NCI-H1436 treated with DMSO at 0.1 percent for 48 hours (cell line): ENCODE data around the gene ZNF181.
A peak's percentile ranks its signal among the peaks of the same experiment; 100 is the strongest.

Experiments
- DNase-seq: peaks from one replicate; lab custom pipeline; 2025; lab: John Stamatoyannopoulos, UW

ZNF181 gene

DNA sequence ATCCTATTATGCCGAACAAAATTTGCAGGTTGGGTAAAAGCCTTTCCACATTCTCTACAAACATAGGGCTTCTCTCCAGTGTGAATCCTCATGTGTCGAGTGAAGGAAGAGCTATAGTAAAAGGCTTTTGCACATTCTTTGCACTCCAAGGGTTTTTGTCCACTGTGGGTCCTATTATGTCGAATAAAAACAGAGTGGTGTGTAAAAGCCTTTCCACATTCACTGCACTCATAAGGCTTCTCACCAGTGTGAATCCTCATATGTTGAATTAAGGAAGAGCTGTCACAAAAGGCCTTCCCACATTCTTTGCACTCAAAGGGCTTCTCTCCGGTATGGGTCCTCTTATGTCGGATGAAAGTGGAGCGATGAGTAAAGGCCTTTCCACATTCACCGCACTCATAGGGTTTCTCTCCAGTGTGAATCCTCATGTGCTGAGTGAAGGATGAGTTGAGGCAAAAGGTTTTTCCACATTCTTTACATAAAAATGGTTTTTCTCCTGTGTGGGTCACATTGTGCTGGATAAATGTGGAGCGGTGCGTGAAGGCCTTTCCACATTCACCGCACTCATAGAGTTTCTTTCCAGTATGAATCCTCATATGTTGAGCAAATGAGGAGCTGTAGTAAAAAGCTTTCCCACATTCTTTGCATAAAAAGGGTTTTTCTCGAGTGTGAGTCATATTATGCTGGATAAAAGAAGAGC, 25.3 kb downstream of the ZNF181 start:
- no peak for DNase-seq

DNA sequence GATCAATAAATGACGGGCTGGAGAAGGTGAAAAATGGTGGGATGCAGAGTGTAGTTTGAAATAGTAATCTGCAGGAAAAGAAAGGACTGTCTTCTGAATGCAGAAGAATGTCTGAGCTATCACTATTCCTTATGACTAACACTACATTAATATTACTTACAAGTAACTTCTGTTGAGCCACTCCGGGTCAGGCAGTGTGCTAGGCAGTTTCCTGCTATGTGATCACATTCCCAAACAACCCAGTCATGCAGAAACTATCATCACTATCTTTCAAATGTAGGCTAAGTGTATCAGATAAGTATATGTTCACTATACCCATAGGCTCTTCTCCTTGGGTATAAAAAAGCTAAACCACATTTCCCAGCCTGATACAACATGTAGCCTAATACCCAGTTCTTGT, 32.3 kb downstream of the ZNF181 start:
- DNase-seq: no peak

DNA sequence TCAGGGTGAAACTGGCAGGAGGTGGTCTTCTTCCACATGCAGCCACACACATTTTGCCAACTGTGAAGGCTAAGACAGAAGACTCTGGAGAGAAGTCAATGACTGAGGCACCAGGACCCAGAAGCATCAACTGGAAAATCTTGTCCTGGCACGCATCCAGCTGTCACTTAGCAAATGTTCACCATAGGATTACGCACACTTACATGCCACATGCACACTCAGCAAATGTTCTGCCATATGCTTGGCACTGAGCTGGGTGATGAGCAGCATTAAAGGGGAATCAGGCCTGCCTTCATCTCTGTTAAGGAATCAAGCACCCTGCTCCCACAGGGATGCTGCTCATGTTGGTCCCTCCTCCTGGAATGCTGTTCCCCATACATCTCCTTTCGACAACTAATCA, 33.9 kb downstream of the ZNF181 start:
- DNase-seq: no peak

DNA sequence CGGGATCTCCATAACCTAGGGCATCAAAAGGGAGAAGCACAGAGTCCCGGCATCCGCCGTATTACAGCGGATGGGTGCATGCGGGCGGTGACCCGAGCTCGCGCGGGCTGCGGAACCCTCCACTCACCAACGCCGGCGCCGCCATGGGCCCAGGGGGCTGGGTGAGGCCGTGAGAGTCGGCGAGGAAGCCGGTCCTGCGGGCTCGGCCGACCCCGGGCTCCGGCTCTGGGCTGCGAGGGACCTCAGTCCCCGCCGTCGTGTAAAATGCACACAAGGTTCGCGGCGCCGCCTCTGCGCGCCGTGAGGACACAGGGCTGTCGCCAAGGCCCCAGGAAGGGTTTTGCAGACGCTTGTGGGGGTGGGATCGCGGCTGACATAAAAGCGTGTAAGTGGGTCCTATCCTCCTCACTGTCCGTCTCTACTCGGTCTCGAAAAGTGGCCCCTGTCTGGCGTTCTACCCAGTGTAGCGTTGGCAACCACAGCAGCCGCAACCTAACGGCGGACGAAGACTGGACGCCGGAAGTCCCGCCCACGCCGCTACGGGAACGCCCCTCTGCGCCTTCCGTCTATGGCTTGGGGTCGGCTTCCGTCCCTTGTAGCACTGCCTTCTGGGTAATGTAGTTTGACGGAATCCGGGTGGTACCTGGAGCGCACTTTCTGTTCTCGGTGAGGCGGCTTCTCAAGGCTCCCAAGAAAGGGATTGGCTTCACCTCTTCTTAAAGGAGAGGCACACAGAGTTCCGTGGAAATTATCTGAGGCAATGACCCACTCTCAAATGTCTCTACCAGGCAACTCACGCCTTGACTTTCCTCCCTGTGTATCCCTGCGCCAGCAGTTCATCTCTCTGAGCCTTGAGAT, 38.9 kb downstream of the ZNF181 start, which contains the start of gene ZNF599:
Gene ZNF599, minus strand, starts transcription at position 519 of the 858 bp plus-strand sequence. Its CDS starts 374 bp downstream, at position 145.
- peak; percentile 46 for DNase-seq

DNA sequence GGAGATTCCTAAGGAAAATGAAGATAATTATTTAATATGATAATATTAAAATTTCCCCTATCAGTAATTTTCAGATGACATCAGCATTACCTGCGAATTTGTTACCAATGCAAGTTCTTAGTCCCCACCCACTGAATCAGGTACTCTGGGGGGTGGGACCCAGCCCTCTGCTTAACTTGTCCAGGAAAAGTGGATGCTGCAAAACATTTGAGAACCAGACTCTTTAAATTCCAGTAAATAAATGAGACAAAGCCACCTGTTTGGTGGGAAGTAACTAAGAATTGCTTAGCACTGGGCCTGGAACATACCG, 39.5 kb downstream of the ZNF181 start:
- no peak for DNase-seq

DNA sequence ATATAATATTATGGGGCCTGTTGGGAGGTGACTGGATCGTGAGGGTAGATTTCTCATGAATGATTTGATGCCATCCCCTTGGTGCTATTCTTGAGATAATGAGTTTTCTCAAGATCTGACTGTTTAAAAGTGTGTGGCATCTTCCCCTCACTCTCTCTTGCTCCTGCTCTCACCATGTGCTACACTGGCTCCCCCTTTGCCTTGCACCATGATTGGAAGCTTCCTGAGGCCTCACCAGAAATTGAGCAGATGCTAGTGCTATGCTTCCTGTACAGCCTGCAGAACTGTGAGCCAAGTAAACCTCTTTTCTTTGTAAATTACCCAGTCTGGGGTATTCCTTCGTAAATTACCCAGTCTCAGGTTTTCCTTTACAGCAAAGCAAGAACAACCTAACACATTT, 40.8 kb downstream of the ZNF181 start:
- DNase-seq: no peak

DNA sequence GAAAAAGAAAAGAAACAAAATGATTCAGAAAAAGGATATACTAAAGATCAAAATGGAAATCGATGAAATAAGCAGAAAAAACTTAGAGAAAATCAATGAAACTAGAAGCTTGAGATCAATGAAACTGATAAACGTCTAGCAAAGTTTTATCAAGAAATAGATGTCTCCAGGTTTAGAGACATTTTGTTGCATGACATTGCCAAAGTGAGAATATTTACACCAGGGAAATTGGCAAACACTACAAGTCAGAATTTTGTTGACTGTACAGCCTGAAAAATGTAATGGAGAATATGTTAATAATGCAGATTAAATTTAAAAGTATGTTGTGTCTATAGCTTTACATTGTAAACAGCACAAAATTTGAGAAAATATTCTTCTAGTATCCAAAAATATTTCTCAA, 44.3 kb downstream of the ZNF181 start:
- DNase-seq: no peak

DNA sequence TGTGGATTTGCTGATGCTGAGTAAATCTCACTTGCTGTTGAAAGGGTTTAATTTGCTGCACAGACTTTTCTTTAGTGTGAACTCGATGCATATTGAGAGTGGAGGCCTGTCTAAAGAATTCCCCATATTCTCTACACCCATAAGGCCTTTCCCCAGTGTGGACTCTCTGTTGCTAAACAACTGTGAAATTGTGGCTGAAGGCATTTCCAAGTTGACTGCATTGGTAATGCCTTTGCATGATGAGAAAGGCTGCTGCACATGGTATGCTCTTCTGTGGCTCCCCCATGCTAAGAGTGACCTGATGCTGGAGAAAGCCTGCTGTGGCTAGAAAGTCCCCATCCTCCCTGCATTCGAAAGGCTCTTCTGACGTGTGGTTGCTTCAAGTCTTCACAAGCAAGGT, 45.6 kb downstream of the ZNF181 start:
- DNase-seq: no peak

DNA sequence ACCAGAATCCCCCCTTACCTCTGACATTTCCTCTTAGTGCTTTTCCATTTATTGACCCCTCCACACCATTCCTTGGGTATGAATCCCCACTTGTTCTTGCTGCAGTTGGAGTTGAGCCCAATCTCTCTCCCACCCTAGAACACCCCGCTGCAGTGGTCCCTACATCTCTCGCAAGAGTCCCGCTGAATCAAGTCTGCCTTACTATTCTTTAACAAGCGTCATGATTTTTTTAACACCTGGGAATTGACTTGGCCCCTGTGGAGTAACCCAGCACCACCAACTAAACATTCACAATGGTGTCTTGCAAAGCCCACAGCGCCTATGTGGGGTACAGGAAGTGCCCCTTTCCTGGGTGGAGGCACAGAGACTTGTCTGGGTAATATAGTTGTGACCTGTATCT, 52.2 kb downstream of the ZNF181 start:
- DNase-seq: no peak

DNA sequence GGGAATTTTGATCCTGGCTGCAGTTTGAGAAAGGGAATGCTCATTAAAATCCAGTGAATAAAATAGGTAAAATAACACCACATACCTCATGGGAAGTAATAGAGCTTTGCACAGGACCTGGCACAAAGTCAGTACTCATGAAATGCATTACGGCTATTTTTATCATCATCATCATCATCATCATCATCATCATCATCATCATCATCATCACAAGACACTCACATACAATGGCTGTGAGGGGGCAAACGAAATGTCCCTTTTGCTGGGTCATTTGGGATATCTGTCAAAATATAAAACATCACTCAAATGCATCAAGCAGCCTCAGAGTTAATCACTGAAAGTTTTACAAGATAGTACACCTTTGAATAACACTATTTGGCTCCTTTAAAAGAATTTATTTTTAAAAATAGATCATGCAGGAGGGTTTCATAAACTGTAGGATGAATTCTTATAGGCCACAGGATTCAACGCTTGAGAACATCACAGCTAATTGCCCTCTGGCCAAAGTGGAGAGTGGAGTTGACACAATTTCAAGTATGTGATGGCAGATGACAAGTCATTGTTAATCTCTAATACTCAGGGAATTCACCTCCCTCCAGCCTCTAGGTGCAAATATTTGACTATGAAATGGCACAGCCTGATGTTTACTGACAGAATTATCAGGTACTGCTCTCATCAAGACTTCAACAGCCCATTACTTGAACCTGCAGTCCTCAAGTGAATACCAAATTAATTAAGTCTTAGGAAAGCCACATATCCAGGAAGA, 53.2 kb downstream of the ZNF181 start:
- DNase-seq: no peak

DNA sequence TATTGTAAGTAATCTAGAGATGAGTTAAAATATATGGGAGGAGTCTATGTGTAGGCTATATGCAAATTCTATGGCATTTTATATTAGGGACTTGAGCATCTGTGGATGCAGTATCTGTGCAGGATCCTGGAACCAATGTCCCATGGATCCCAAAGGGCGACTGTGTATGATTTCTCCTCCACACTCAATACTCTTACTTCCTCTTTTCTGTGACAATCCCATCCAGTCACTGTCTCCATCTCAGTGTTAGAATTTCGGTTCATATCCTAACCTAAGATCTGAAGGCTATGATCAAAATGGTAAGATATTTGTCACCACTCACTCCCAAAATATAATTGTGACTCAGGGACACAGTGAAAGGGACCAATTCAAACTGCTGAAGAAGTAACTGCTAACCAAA, 54.0 kb downstream of the ZNF181 start:
- no peak for DNase-seq

DNA sequence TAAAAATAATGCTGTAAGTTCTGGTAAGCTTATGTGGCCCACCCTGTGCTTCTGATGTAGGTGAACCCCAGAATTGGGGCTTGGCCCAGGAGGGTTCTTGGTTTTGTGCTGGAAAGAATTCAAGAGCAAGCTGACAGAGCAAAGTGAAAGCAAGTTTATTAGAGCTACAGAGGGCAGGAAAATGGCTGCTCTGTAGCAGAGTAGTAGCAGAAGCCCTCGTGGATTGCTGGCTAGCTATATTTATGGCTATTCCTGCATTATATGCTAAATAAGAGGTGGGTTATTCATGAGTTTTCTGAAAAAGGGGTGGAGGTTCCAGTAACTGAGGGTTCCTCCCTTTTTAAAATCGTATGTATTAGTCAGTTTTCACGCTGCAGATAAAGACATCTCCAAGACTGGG, 59.5 kb downstream of the ZNF181 start:
- DNase-seq: no peak

DNA sequence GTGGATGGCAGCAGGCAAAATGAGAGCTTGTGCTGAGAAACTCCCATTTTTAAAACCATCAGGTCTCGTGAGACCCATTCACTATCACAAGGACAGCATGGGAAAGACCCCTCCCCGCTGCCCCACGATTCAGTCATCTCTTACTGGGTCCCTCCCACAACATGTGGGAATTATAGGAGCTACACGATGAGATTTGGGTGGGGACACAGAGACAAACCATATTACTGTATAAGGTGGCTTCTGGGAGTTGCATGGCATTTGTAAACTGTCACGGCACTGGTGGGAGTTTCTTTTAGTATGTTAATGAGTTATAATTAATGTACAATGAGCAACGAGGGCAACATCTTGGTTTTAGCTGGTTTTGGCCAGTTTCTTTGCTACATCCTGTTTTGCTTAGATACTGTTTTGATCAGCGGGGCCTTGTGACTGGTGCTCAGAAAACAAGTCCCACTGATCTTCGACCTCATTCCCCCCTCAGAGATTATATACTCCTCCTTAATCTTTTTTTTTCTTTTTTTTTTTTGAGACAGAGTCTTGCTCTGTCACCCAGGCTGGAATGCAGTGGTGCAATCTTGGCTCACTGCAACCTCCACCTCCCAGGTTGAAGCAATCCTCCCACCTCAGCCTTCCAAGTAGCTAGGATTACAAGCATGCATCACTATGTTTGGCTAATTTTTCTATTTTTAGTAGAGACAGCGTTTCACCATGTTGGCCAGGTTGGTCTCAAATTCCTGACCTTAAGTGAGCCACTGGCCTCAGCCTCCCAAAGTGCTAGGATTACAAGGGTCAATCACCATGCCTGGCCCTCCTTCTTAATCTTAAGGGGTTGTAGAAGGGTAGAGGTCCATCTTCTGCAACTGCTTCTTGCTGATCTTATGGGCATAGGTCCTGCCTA, 60.3 kb downstream of the ZNF181 start:
- DNase-seq: no peak
